HG03520 (cell line): ENCODE results near the gene PLD3.
"Not testable (repeated sequence)": the region's sequence is repeated elsewhere in the genome, so short reads cannot be mapped to it uniquely, and the experiment has no call there.

Experiments used
- ATAC-seq: cut with Tn5 transposase; IDR thresholded peaks from one replicate; pipeline ENCODE4 v1.9.1; 2021; ENCODE audit warnings: mild to moderate bottlenecking, moderate library complexity; ENCODE audit not compliant: unreplicated experiment

PLD3 gene

DNA sequence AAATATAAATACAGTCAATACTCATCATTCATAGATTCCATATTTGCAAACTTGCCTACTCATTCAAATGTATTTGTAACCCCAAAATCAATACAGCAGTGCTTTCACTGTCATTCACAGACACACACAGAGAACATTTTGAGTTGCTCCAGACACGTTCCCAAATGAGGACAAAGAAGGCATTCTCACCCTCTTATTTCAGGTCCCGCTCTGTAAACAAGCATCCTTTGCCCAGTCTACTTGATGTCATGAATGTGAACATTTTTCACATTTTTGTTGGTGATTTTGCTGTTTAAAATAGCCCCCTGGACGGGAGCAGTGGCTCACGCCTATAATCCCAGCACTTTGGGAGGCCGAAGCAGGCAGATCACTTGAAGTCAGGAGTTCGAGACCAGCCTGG, 15.8 kb upstream of the PLD3 start:
- ATAC-seq: no peak

DNA sequence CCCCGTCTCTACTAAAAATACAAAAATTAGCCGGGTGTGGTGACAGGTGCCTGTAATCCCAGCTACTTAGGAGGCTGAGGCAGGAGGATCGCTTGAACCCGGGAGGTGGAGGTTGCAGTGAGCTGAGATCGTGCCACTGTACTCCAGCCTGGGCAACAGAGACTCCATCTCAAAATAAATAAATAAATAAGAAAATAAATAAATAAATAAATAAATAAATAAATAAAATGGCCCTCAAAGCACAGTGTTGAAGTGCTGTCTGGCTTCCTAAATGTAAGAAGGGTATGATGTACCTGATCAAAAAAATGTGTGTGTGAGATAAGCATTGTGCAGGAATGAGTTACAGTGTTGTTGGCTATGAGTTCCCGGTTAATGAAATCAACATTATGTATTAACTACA, 15.4 kb upstream of the PLD3 start:
- ATAC-seq: not testable (repeated sequence)

DNA sequence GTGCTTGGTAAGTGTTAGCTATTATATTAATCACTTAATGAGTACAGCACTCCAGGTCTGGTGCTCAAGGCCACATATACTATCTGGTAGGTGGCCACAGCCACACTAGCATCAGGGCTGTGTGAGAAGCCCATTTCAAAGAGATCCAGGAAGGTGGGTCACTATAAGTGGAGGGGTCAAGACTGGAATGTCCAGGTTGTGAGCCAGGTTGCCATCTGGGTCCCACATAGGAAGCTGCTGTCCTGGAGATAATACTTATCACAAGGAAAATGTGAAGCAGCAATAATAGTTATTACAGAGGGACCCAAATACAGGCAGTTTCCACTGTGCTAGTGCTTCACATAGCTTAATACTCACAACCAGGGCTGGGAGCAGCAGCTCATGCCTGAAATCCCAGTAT, 13.4 kb upstream of the PLD3 start:
- no peak for ATAC-seq

DNA sequence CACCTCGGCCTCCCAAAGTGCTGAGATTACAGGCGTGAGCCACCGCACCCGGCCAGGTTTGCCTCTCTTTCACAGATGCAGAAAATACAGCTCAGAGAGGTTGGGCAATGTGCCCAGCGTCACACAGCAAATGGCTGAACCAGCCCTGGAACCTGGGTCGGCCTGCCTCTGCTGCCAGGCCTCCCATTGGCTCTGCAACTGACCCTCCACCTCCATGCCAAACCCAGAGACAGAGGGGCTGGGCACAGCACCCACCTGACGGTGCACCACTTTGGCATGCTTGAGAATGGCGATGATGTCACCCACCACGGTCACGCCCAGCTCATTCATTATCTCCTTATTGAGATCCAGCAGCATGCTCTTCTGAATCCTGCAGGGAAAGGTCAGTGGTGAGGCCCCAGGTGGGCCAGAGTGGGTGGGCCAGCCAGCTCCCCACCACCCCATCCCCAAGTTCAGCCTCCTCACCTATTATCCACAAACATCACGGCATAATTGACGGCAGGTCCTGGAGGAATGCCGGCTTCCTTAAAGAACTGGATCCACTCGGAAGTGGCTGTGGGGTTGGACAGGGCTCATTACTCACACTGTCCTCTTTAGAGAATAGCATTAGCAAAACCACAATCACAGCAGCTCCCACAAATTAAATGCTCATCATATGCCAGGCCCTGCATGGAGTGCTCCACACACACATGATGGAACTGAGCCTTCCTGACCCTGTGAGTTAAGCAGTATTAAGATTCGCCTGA, 12.5 kb upstream of the PLD3 start:
- no peak for ATAC-seq

DNA sequence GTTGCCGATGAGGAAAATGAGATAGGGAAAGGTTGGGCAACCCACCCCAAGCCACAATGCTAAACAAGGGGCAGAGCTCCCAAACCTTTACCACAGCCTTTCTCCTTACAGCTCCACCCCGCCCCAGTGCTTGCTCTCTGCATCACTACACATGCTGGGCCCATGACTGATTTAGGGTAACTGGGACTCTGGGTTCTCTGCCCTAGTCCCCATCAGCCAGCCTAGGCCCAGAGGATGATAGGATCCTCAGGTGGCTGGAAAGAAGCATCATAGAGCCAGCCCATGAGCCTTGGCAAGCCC, 11.9 kb upstream of the PLD3 start:
- no peak for ATAC-seq

DNA sequence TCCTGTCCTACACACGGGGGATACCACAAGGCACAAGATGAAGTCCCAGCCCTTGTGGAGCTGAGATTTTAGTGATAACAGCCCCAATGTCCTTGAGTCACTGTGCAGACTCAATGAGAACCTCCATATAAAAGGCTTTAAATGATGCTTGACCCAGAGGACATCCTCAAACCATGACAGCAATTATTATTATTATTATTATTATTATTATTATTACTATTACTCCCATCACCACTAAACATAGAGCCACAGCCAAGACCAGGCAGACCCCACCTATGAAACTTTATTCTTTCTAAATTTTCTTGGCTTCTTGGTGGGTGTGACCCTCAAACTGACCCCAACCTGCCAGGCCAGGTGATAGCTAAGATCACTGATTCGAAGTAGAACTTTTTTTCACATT, 11.4 kb upstream of the PLD3 start:
- ATAC-seq: no peak

DNA sequence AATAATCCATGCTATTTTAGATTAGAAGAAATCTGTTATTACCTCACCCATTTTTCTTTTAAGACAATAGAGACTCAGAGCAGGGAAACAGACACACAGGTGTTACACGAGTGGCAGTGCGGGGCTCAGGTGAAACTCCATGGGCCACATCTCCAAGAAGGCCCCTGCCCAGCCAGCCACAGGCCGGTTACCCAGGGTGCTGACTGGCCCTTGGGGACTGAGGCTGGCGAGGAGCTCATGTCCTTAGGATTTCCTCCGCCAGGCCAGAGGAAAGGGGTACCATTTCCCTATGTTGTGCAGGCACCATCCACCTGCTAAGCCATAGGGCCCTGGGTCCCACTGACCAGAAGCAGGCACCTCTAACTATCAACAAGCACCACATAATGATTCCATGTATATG, 10.9 kb upstream of the PLD3 start:
- no peak for ATAC-seq

DNA sequence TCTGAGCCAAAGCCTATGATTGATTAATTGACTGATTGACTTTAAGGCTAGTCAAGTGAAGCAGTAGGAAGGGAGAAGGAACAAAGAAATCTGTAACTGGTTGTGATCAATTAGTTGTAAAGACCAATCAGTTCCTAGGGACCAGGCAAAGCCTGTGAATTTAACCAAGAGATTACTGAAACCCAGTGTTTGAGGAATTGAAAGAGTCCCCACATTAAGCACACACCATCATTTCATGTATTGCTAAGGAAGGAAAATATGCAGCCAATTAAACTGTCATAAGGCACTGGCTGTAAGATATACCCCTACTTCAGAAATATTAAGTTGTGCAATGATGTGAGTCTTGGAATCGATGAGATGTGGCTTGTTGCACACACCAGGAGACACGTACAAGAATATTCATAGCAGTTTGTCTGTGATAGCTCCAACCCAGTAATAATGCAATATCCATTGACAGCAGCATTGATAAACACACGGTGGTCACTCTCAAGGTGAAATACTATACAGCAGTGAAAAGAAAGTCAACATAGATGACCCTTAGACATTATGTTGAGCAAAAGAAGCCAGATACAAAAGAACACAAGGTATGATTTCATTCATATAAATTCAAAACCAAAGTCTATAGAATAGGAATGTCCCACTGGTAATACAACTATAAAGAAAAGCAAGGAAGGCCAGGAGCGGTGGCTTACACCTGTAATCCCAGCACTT, 9.3 kb upstream of the PLD3 start:
- ATAC-seq: no peak

DNA sequence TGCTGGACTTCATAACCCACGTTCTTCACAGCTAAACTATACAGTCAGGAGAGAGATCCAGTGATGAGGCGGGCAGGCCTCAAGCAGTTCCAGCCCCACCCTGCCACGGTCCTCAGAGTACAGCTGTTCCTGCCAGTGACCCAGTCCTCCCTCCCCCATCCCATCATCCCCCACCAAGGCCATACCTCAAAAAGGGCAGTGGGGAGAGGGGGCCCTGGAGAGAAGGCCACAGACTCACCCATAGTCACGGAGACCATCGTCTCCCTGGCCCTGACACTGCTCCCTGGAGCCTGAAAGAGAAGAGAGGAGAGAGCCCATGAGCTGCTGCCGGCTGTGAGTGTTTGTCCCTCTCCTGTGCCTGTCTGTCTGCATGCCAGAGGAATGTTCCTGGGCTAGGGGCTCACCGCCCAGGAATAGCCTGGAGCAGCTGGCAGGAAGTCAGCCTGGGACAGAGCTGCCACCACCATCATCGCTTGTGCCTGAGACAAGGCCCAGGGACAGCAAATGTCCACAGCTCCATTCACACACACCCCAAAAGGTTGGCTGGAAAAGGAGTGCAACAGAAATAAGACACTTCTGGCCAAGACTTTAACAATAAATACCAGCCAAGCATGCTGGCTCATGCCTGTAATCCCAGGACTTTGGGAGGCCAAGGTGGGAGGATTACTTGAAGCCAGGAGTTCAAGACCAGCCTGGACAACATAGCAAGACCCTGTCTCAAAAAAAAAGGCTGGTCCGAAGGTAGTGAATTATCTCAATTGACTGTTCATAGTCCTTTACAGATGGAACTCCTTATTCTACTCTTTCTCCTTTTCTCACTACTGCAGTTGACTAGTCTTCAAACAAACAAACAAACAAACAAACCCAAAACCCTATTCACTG, 6.7 kb upstream of the PLD3 start:
- ATAC-seq: no peak

DNA sequence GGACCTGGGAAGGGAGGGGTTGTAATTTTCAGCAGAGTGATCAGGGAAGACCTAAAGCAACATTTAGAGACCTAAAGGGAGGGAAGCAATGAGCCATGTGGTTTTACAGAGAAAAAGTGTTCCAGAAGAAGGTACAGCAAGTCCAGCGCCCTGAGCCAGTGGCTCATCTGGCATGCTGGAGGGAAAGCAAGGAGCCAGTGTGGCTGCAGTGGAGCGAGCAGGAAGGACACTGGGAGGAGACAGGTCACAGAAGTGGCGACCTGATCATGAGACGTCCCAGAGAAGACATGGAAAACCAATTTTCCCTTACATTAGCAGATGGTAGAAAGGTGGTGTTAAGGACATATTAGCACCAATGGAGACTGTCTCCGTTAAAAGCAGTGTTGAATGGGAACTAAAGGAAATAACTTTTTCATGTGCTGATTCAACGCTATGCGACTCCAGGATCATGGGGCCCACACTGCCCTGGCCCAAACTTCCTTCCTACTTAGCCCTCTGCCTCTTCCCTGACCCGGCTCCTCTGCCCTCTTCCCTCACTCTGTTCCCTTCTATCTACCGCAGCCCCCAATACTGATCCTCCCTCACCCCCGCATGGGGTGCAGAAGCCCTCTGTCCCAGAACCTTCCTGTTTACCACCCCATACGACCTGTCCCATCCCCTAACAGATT, 5.7 kb upstream of the PLD3 start:
- ATAC-seq: no peak

DNA sequence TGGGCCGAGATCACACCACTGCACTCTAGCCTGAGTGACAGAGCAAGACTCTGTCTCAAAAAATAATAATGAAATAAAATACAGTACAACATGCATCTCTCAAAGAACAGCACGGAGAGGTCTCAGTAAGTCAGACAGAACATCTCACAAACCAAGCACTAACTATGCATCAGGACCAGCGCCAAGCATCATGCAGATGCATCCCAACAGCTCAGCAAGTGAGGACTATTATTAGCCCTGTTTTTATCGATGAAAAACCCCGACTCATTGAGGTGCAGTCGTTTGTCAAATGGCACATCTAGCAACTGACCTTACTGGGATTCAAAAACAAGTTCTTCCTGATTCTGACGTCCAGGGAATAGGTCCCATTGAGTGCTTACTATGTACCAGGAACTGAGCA, 4.1 kb upstream of the PLD3 start:
- no peak for ATAC-seq

DNA sequence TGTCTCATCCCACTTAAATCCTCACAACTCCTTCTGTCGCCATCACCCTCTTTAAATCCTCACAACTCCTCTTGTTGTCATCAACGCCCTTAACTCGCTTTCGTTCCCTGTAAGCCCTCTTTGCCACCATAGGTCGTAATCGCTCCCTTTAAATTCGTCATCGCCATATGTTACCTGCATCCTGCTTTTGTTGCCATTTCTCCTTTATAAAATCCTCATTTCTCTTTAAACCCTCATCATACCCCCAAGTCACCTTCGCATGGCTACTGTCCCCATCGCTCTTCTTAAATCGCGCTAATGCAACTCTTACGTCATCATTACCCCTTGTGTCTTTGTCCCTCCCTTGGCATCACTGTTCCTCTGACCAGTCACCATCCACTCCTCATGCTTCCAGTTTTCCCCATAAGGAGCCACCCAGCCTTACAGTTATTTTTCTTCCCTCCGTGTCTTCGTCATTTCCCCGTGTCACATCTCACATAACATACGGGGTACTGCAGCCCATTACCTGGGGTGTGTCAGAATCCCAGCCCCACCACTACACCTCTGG, 539 bp downstream of the PLD3 start:
- ATAC-seq: no peak

DNA sequence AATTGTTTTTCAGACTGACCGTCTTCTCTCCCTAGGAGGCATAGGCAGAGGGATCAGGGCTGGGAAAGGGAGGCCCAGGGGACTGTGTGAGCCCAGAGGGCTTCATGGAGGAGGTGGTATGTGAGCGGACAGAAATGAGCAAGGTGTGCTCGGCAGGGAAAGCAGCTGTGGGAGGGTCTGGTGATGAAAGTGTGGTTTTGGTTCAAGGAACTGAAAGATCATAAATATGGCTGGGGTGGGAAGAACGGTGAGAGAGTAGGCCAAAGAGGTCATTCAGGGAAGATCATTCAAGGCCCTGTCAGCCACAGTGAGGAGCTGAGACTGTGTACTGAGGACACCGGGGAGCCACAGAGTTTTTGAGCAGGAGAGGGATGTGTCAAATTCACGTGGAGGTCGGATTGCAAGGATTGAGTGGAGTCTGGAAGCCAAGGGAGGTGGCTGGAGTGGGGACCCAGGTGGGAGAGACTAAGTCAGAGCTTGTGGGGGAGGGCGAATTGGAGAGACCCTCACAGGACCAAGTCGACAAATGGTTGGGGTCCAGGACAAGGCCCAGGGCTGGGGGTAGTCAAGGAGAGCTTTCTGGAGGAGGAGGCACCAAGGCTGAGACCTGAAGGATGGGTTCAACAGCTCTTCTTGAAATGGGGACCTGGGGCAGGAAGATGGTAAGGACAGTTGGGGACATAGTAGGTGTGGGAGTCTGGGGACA, 7.6 kb downstream of the PLD3 start:
- ATAC-seq: no peak

DNA sequence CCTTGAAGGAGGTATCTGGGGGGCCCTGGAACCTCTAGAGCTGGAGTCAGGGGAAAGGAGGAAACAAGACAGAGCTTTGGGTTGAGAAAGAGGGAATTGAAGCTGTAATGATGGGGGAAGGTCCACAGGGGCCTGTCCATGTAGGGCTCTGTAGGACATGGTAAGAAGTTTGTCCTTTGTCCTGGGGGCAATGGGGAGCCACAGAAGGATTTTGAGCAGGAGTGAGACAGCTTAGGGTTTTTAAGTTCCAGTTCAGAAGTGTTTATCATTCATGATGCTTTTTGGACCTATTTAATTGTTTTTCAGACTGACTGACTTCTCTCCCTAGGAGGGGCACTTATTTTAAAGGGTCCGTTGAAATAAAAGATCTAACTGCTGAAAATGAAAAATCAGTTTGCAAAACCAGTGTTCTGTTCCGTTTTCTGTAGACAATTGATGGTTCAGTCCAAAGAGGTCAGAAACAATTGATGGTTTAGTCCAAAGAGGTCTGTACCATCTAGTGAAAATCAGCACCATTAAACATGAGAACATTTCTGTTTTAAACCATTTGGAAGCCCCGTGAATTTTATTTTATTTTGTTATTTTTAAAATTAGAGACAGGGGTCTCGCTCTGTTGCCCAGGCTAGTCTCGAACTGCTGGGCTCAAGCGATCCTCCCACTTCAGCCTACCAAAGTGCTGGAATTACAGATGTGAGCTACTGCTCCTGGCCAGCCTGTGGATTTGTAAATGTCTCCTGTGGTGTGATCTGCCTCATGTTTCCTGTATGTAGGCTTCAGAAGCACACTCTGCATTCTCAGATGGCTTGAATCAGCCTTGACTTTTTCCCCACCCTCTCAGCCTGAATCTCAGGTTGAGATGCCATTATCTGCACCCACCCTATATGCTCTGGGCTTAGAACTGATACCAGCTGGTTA, 8.4 kb downstream of the PLD3 start:
- no peak for ATAC-seq

DNA sequence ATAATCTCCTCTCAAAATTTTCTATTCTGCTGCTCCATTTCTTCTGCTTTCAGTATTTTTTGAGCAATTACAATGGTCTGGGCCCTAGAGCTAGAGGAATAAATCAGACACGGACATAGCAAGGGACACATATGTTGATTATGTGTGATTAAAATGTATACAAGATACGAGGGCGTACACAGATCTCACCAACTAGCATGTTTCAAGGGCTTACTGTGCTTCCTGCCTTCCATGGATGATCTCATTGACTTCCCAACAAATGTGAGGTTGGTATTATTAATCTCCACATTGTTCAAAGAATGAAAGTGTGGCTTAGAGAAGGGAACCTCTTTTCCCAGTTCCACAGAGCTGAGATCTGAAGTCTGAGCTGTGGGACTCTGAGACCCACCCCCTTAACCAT, 9.1 kb downstream of the PLD3 start:
- ATAC-seq: no peak

DNA sequence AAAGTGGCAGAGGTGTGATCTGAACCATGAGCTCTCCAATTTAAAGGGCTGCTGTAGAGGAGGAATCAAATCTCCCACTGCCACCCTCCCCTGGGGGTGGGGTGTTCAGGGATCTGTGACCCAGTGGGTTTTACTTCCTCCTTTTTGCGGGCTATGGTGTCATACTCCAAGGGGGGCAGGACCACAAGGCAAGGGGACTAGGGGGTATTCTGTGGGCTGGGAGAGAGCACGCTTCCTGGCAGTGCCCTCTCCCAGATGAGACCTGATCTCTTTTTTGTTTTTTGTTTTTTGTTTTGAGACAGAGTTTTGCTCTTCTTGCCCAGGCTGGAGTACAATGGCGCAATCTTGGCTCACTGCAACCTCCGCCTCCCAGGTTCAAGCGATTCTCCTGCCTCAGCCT, 10.3 kb downstream of the PLD3 start:
- no peak for ATAC-seq

DNA sequence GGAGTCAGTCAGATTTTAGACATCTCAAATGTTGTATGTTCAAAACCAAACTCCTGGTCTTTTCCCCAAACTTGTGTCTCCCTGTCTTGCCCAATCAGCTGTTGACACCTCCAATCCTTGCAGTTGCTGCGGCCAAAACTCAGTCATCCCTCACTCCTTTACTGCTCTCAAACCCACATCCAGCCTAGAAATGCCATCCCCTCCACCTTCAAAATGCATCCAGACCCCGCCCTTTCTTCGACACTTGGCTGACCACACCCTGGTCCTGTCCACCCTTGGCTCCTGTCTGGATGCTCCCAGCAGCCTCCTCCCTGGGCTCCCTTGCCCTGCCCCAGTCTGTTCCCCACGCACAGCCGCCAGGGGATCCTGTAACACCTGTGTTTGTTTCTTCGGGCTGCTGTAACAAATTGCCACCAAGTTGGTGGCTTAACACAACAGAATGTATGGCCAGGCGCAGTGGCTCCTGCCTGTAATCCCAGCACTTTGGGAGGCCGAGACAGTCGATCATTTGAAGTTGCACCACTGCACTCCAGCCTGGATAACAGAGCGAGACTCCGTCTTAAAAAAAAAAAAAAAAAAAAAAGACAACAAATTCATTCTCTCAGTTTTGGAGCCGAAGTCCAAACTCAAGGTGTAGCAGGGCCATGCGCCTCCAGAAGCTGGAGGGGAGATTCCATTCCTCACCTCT, 11.7 kb downstream of the PLD3 start:
- no peak for ATAC-seq

DNA sequence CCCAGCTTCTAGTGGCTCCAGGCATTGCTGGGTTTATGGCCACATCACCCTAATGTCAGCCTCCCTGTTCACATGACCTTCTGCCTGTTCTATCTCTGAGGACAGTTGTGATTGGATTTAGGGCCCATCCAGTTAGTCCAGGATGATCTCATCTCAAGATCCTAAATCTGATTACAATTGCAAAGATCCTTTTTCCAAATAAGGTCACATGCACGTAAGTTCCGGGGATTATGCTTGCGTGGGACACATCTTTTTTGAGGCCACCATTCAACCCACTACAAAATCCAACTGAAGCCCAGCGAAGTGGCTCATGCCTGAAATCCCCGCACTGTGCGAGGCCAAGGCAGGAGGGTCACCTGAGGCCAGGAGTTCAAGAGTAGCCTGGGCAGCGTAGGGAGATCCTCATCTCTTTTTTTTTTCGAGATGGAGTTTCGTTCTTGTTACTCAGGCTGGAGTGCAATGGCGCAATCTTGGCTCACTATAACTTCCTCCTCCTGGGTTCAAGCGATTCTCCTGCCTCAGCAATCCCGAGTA, 12.3 kb downstream of the PLD3 start:
- ATAC-seq: no peak

DNA sequence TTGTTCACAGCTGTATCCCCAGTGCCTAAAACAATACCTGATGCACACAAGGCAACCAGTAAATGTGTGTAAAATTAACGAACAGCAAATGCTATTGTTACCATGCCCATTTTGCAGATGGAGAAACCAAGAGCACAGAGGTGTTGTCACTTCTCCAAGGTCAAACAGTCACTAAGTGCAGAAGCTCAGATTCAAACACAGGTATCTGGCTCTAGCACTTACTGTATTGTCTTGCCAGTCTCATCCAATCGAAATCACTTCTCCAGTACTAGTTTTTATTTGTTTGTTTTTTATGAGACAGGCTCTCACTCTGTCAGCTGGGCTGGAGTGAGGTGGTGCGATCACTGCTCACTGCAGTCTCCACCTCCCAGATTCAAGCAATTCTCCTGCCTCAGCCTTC, 13.7 kb downstream of the PLD3 start:
- no peak for ATAC-seq
